Activated CD8-positive, alpha-beta memory T cell treated with anti-CD3 and anti-CD28 coated beads, Interleukin-2, amount 50 U/mL, for 24 hours (primary cell): Measurements from ENCODE around the gene LILRA6.
"Not testable (repeated sequence)": the region's sequence is repeated elsewhere in the genome, so short reads cannot be mapped to it uniquely, and the experiment has no call there.

Experiments used
- DNase-seq: peaks from one replicate; pipeline ENCODE4 v3.0.0-alpha.2; 2020; ENCODE audit errors: extremely low read depth

LILRA6 gene

DNA sequence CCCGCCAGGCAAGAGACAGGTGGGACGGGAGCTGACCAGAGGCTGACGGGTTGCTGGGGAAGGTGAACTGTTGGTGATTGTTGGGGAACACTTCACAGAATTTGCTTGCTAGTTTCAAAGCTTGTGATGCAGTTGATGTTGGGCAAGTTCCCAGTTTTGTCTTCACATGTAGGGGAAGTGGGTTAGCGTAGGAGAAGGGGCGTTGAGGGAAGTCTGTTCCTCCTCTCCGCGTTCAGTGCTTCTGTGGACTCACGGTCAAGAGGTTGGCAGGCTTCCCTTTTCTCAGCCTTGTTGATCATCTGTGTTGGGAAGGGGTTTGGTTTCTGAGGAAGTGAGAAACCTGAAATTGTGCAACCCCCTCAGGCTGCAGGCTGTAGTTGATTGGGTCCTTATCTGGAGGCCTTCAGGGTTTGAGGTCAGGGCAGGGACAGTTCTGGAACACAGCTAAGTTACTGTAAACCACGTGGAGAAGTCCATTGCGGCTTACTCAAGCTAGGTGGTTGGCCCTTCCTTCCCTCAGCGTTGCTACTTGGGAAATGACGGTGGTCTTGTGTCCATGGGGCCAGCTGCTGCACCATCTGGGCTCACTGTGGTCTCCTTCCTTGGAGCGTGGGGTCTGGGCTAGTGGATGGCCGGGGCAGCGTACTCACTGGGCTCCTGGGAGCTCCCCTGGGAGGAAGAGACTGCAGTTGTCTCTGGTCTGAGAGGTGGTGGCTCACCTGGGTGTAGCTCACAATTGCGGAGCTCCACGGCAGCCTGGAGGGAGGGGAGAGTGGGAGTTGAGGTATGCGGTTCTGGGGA lies 34.4 kb downstream of the LILRA6 start:
- no peak for DNase-seq

DNA sequence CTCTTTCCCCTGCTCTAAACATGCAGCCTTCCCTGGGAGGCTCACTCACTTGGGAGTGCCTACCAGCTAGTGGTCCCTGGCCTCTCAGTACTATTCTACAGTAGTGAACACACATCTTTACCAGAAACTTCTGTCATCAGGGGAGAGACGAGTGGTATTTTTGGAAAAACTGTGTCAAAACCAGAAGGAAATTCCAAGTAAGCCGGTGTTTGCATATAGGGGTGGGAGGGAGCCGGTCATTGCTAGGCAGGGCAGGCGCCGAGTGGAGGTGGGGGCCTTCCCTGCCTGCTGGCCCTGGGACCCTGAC lies 35.0 kb downstream of the LILRA6 start:
- DNase-seq: no peak

DNA sequence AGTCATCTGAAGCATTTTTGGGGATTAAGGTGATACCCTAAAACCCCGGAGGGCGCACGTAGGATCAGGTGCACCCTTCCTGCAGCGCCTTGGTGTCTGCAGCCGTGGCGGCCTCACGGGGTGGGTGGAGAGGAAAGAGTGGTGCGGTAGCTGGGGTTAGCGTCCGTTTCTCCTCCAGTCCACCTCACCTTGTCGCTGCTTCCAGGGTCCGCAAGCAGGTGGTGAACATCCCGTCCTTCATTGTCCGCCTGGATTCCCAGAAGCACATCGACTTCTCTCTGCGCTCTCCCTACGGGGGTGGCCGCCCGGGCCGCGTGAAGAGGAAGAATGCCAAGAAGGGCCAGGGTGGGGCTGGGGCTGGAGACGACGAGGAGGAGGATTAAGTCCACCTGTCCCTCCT lies 35.4 kb downstream of the LILRA6 start:
- not testable (repeated sequence) for DNase-seq

DNA sequence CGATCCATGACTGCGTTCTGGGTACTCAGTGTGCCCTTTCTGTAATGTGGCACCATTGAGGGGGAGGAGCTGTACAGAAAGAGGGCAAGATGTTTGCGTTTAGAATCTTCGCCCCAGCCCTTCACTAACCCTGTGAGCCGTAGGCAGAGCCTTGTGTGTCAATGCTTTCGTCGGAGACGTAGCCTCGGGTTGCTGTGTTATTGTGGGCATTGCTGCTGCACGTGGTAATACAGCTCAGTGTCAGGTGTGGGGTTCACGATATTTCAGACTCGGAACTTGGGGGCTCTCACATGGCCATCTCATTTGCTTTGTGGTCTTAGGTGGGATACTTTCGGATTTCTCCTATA lies 35.8 kb downstream of the LILRA6 start:
- no peak for DNase-seq

DNA sequence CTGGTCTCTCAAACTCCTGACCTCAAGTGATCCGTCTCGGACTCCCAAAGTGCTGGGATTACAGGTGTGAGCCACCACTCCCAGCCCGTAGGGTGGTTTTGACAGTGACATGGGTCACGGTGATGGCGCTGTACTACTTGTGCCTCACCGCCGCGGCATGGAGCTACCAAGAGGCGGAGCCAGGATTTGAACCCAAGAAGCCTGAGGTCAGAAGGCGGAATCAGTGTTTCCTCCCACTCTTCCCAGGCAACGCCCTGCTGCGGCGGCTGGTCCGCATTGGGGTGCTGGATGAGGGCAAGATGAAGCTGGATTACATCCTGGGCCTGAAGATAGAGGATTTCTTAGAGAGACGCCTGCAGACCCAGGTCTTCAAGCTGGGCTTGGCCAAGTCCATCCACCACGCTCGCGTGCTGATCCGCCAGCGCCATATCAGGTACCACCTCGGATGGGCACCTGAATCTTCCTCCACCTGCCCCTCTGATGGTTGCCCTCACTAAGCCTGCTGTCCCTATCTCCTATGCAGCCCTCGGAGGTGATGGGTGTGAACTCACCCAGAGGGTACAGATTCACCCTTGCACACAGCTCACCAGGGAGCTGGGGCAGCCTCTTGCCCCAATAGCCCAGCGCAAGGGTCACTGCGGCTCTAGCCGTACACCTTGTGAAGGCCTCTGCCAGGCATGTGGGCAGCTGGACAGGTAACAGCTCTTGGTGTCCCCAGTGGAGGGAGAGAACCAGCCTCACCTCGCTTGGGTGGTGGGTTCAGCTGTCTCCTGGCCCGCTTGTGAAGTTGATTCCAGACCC lies 36.4 kb downstream of the LILRA6 start:
- no peak for DNase-seq

DNA sequence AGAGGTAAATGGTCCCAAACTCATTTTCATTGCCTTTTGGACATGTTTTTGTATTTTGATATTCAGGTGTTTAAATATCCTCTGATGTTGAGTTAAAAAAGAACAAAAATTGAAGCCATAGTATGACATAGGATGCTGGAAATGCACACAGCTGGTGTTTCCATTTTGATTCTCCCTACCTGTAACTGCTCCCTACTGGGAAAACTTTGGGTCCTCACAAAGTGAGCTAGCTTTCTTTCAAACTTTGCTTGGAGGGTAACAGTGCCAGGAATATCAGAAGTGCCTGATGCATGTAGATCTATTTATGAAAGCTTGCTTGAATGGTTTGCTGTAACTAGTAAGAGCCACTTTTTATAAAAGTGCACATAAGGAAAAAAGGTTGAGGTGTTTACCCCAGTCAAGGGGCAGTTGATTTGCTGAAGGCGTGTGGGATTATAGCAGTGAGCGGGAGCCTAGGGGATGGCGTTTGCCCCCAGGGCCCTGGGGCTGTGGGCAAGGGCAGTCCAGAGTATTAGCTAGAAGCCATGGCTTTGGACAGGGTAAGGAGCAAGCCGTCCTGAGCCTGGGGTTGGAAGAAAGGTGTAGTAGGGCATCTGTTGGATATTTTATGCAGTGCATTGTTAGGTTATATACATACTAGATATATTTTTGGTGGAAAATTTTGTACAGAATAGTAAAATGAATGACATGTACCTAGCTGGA lies 37.7 kb downstream of the LILRA6 start:
- DNase-seq: no peak

DNA sequence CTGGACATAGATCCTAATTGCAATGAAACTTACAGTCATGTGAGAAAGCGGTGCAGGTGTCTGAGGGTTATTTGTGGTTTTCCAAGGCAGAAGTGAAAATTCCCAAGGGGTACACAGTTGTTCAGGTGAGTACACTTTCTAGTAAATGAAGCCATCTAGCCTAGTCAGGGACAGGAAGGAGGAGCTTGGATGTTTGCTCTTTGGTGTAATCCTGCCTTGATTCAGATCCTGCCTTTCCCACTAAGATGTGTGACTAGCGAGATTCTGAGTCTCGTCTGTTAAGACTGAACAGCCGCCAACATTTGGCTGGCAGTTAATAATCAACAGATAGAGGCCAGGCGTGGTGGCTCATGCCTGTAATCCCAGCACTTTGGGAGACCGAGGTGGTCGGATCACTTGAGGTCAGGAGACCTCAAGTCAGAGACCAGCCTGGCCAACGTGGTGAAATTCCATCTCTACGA lies 39.4 kb downstream of the LILRA6 start:
- no peak for DNase-seq

DNA sequence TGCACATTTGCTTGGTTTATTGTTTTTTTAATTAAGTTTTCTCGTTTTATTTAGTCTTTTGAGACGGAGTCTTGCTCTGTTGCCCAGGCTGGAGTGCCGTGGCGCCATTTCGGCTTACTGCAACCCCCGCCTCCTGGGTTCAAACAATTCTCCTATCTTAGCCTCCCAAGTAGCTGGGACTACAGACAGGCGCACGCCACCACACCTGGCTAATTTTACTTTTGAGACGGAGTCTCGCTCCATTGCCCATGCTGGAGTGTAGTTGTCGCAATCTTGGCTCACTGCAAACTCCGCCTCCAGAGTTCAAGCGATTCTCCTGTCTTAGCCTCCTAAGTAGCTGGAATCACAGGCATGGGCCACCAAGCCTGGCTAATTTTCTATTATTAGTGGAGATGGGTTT lies 40.6 kb downstream of the LILRA6 start:
- DNase-seq: no peak

DNA sequence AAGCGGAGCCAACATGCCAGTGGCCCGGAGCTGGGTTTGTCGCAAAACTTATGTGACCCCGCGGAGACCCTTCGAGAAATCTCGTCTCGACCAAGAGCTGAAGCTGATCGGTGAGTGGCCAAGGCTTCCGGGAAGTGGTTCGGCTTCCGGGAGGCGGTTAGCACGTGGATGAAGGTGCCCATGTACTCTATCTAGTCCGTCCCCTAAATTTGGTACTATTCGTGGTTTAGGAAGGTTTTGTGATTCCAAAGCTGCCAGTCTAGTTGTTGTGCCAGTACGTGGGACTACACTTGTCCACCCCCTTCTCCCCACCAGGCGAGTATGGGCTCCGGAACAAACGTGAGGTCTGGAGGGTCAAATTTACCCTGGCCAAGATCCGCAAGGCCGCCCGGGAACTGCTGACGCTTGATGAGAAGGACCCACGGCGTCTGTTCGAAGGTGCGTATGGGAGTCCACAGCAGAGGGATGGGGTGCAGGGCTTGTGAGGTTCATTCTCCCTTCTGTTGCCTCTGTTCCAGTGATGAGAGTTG lies 41.4 kb downstream of the LILRA6 start:
- no peak for DNase-seq

DNA sequence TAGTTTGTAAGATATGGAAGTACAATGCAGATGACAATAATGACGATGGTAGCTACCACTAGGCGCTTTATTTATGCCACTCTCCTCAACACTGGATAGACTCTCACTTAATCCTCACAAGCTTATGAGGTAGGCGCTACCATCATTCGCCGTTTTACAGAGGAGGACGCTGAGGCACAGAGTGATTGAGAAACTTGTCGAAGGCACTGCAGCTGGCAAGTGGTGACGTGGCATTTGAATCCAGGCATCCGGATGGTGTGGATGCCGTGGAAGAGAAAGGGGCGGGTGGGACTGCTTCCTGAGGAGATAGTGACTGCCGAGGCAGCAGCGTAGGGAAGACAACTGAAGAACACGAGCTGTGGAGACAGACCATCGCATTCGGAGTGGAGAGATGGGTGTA lies 43.2 kb downstream of the LILRA6 start:
- DNase-seq: no peak

DNA sequence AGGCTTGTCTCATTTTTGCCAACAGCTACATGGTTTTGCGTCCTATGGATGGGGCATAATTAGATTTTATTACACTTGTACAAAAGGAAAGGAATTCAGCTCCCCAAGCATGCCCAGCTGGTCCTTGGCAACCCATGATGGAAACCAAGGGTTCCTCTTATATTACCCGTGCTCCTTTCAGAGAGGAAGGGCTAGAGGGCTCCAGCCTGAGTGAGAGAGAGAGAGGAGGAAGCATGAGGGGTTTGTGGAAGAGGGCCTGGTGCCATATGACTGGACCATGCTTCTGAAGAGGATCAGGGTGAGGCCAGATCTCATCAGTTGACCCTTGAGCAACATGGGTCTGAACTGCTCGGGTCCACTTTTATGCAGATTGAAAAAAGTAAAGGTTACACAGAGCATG lies 45.5 kb downstream of the LILRA6 start:
- DNase-seq: no peak

DNA sequence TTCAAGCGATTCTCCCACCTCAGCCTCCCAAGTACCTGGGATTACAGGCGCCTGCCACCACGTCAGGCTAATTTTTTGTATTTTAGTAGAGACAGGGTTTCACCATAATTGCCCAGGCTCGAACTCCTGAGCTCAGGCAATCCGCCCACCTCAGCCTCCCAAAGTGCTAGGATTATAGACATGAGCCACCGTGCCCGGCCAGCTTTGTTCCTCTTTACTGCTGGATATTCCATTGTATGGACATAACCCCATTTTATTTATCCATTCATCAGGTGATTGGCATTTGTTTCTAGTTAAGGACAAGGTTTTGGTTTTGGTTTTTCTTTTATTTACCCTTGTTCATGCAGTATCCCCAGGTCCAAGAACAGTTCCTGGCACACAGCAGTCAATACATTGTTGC lies 46.1 kb downstream of the LILRA6 start:
- no peak for DNase-seq

DNA sequence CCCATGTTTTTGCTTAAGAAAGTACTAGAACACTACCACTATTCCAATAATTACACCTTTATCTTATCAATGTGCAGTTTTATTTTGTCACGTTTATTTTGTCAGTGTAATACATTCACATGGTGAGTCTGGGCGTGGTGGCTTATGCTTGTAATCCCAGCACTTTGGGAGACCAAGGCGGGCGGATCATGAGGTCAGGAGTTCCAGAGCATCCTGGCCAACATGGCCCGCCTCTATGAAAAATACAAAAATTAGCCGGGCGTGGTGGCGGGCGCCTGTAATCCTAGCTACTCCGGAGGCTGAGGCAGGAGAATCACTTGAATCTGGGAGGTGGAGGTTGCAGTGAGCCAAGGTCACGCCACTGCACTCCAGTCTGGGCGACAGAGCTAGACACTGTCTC lies 48.1 kb downstream of the LILRA6 start:
- not testable (repeated sequence) for DNase-seq

DNA sequence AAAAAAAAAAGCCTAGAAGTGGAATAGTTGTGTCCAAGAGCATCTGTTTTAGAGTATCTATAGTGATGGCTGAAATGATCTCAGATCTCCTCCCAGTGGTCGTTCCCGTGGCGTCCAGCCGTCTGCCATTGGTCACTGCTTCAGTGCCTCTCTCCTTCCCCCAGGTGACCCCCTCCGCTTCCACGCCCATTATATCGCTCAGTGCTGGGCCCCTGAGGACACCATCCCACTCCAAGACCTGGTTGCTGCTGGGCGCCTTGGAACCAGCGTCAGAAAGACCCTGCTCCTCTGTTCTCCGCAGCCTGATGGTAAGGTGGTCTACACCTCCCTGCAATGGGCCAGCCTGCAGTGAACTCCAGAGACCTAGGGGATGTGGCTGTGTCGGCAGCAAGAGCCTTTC lies 49.6 kb downstream of the LILRA6 start:
- no peak for DNase-seq

DNA sequence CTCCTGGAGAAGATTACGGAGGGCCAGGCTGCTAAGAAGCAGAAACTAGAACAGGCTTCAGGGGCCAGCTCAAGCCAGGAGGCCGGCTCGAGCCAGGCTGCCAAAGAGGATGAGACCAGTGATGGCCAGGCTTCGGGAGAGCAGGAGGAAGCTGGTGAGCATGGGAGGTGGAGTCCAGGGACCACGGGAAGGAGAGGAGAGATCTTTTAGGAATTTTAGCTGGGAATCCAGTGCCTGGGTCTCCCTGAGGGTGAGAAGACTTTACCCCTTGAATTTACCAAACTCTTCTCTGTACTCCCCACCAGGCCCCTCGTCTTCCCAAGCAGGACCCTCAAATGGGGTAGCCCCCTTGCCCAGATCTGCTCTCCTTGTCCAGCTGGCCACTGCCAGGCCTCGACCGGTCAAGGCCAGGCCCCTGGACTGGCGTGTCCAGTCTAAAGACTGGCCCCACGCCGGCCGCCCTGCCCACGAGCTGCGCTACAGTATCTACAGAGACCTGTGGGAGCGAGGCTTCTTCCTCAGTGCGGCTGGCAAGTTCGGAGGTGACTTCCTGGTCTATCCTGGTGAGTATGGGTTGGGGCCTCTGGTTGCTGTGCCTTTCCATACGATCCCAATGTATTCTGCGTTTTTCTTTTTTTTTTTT lies 50.7 kb downstream of the LILRA6 start:
- DNase-seq: no peak

DNA sequence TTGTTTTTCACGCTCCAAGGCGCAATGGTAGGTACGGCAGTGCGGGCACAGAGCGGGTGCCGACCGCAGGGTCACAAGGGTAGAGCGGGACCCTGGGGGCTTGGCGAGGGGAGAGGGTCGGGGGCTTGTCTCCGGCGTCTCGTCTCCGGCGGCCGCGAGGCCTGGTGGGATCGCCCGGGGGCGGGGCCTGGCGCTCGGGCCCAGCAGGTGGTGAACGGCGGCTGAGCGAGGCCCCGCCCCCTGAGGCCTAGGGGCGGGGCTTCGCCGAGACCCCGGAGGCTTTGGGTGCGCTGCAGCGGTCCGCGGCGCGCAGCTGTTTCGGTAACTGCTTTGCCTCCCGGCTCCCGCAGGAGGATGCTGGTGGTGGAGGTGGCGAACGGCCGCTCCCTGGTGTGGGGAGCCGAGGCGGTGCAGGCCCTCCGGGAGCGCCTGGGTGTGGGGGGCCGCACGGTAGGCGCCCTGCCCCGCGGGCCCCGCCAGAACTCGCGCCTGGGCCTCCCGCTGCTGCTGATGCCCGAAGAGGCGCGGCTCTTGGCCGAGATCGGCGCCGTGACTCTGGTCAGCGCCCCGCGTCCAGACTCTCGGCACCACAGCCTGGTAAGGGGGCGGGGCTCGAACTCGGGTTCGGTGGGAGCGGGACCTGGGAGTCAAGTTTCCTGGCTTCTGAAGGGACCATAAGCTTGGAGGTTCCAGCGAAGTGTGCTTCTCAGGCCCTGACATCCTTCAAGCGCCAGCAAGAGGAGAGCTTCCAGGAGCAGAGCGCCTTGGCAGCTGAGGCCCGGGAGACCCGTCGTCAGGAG lies 51.4 kb downstream of the LILRA6 start, which contains the start of gene TSEN34:
TSEN34 (plus strand) TSS at position 298 of the 800 bp plus-strand sequence; CDS start at position 355, 57 bp downstream.
- peak; percentile 60 for DNase-seq

DNA sequence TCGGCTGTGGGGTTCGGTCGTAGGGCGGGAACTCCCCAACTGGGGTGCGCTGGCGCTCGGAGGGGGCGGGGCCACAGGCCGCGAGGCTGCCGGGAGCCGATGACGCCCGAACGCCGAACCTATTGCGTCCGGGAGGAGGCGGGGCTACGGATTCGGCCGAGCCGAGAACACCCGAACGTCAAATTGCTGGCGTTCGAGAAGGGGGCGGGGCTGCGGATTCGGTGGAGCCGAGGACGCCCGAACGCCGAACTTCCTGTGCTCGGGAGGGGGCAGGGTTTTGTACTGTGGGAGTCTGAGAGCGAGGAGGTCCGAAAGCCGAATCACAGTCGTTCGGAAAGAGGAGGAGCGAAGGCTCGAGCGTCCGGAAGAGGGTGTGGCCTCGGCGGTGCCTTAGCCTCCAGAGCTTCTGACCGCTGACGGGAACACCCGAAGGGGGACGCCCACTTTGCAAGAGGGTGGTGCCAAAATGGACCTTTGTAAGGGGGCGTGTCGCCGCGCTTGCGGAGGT lies 52.0 kb downstream of the LILRA6 start:
- DNase-seq: peak; percentile 100

DNA sequence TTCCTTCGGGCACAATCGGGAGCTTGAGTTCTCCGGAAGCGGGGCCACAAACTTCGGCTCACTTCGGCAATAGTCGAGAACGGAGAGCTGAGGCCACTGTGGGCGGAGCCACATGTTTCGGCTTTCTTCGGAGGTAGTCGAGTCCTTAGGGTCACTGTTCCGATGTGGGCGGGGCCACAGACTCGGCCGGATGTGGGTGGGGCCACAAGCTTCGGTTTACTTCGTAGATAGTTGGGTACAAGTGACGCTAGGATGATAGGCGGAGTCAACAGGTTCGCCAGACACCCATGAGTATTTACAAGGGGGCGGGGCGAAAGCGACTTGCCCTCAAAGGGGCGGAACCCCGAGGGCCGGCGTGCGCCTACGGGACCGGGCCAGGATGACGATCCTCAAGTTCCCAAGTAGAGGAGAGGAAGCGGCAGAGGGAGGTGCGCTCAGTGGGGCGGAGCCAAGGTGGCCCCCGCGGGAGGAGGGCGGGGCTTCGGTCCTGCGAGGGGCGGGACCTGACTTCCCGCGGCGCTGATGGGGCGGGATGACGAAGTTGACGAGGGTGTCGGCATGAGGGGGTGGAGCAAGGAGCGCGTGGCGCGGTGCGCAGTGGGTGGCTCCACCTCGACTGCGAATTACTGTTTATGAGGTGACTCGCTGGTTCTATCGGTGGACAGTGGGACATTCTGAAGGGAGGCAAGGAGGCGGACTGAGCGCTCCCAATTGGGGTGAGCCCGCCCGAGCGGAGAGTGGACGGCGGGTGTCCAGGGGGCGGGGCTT lies 52.7 kb downstream of the LILRA6 start:
- peak; percentile 100 for DNase-seq

DNA sequence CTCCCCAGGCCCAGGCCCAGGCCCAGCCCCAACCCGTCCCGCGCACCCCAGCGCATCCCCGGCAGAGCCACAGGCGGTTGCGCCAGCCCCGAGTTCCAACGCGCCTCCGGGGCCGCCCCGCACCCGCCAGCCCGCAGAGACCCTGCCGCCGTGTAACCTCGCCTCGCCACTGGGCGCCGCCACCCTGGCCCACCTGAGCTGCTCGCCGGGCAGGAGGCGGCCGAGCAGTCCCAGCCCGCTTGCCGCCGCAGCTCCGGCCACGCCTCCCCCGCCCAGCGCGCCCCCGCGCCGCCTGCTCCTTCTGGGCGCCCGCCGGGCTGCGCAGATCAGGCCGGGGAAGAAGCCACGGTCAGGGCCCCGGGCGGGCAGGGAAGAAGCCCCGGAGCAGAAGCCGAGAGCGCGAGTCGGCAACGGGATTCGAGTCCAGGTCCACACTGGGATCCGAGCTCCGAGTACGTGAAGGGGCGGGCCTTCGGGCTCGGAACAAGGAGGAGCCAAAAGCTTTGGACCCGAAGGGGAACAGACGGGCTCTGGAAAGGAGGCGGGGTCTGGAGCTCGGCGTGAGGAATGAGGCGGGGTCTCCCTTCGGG lies 53.4 kb downstream of the LILRA6 start, which contains the start of gene MBOAT7:
MBOAT7 (minus strand) TSS at position 436 of the 590 bp plus-strand sequence. CDS start 1,072 bp downstream, outside the sequence.
- DNase-seq: no peak
